GM23248 (cell line): ENCODE data around the gene SLX4IP. TPM values are rescaled to one million over a fixed set of nuclear protein-coding genes. Genes with fewer than 3 reads are reported as not detected.

ENCODE experiments used
- DNase-seq: peaks from one replicate; pipeline ENCODE4 v3.0.0-alpha.2; 2015
- H2AFZ ChIP-seq: fragments of 200-600 bp; sonication (generic); 2 replicates; pipeline ENCODE4 v1.6.1; 2016; ENCODE audit warnings: antibody characterized with exemption
- H3F3A ChIP-seq: fragments of 200-600 bp; sonication (generic); 2 replicates; pipeline ENCODE4 v1.6.1; 2016; ENCODE audit warnings: mild to moderate bottlenecking, antibody characterized with exemption, mixed run types; ENCODE audit not compliant: insufficient read depth
- H3K27ac ChIP-seq: fragments of 200-600 bp; sonication (generic); 2 replicates; pipeline ENCODE4 v1.5.1; 2016; ENCODE audit warnings: mild to moderate bottlenecking
- H3K27me3 ChIP-seq: fragments of 200-600 bp; sonication (generic); replicated peaks from 2 replicates; pipeline ENCODE4 v1.6.1; 2016; ENCODE audit warnings: mild to moderate bottlenecking; ENCODE audit not compliant: insufficient read depth
- H3K36me3 ChIP-seq: fragments of 200-600 bp; sonication (generic); 2 replicates; pipeline ENCODE4 v1.6.1; 2016; ENCODE audit warnings: low read depth, mild to moderate bottlenecking
- H3K4me1 ChIP-seq: fragments of 200-600 bp; sonication (generic); 2 replicates; pipeline ENCODE4 v1.6.1; 2016; ENCODE audit warnings: mild to moderate bottlenecking; ENCODE audit not compliant: insufficient read depth
- H3K4me2 ChIP-seq: fragments of 200-600 bp; sonication (generic); one replicate; pipeline ENCODE4 v1.6.1; 2016; ENCODE audit warnings: mild to moderate bottlenecking; ENCODE audit not compliant: unreplicated experiment
- H3K4me3 ChIP-seq: fragments of 200-600 bp; sonication (generic); 2 replicates; pipeline ENCODE4 v1.5.1; 2016; ENCODE audit warnings: mild to moderate bottlenecking
- H3K79me2 ChIP-seq: fragments of 200-600 bp; sonication (generic); 2 replicates; pipeline ENCODE4 v1.6.1; 2016; ENCODE audit warnings: mild to moderate bottlenecking; ENCODE audit not compliant: insufficient read depth
- H3K9ac ChIP-seq: fragments of 200-600 bp; sonication (generic); 2 replicates; pipeline ENCODE4 v1.6.1; 2016; ENCODE audit warnings: mild to moderate bottlenecking
- H3K9me2 ChIP-seq: fragments of 200-600 bp; sonication (generic); 2 replicates; pipeline ENCODE4 v1.6.1; 2016; ENCODE audit warnings: mixed run types, mild to moderate bottlenecking, moderate library complexity; ENCODE audit not compliant: insufficient read depth
- H3K9me3 ChIP-seq: fragments of 200-600 bp; sonication (generic); one replicate; pipeline ENCODE4 v1.6.1; 2017; ENCODE audit warnings: low read depth
- H4K20me1 ChIP-seq: fragments of 200-600 bp; sonication (generic); 2 replicates; pipeline ENCODE4 v1.6.0; 2016; ENCODE audit not compliant: insufficient read depth
- EZH2 ChIP-seq: fragments of 200-600 bp; sonication (generic); IDR thresholded peaks from 2 replicates; pipeline ENCODE4 v1.6.1; 2018; ENCODE audit warnings: antibody characterized with exemption, mild to moderate bottlenecking; ENCODE audit not compliant: insufficient read depth, poor library complexity, severe bottlenecking
- EZH2phosphoT487 ChIP-seq: fragments of 200-600 bp; sonication (generic); IDR thresholded peaks from 2 replicates; pipeline ENCODE4 v1.6.1; 2018; ENCODE audit warnings: antibody characterized with exemption, moderate library complexity, mild to moderate bottlenecking, low read depth; ENCODE audit not compliant: insufficient read depth
- WGBS, 2 experiments: methylation state at CpG; one replicate each; pipeline ENCODE4 v1.1.6; 2015 to 2017; ENCODE audit warnings: low lambda C conversion rate in 2 of 2, low coverage in 1 of 2; ENCODE audit errors: missing lambda C conversion rate in 2 of 2; 5-methylcytosine and 5-hydroxymethylcytosine counted together
- in situ Hi-C: fragments of 300-500 bp; cut with MboI; formaldehyde crosslinking; loops from 2 replicates; pipeline ENCODE4 v1.15.0; 2020
- polyA plus RNA-seq: library from polyadenylated mRNA; unstranded; fragments of >200 nt; fragmentation: Nextera tagmentation; extraction: Ambion mirVana; gene quantifications from 2 replicates; pipeline ENCODE4 v1.2.1, GENCODE V29; 2016
- total RNA-seq: library from RNA; depleted of rRNA; stranded (reverse); fragments of >200 nt; shearing (Covaris generic); gene quantifications from 2 replicates; pipeline ENCODE4 v1.2.3, GENCODE V29; 2014

The SLX4IP gene
- total and polyA plus RNA-seq, 2 experiments from 2014 or later = 3.7 to 3.9 TPM

DNA sequence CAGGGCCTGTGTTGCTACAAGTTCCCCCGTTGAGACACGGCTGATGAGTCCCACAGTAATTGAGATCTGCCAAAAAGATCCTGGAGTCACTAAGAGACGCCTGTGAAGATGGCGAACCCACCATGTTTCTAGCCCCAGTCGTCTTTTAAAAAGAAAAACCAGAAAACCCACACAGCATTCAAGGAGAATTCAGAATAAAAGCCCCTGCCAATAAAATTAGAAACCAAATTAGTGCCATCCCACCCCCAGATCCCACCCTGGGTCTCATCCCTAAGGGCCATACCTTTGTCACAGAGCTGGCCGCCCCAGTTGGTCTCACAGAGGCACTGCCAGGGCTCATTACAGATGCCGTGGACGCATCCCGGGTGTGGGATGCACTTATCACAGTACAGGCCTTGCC lies 217.1 kb downstream of the SLX4IP start:
- no peak for DNase-seq
- H3K27ac ChIP-seq = no peak overlapping the region
- WGBS, 2 experiments = 97% methylated on average over 9 of the region's 9 CpGs
- H4K20me1 ChIP-seq = no peaks in the 10 kb centered on the region
- H3F3A ChIP-seq = no peaks in the 10 kb centered on the region
- no peaks in the 10 kb centered on the region for H3K27me3 ChIP-seq
- H3K36me3 ChIP-seq = no peaks in the 10 kb centered on the region
- H3K79me2 ChIP-seq = no peaks in the 10 kb centered on the region
- H3K4me3 ChIP-seq = no peak overlapping the region
- no peaks in the 10 kb centered on the region for H3K9me2 ChIP-seq
- no peak overlapping the region for H2AFZ ChIP-seq
- H3K9ac ChIP-seq = no peak overlapping the region
- H3K9me3 ChIP-seq = no peaks in the 10 kb centered on the region
- in situ Hi-C loops = loop anchor here (25.0 kb wide), 1 partner anchor 885 kb away; no protein-coding TSS in a partner anchor
- H3K4me1 ChIP-seq = peaks cover 13% of the 10 kb centered on the region
- no peak for TF ChIP-seq EZH2phosphoT487
- no peak for TF ChIP-seq EZH2
- H3K4me2 ChIP-seq = no peak overlapping the region

DNA sequence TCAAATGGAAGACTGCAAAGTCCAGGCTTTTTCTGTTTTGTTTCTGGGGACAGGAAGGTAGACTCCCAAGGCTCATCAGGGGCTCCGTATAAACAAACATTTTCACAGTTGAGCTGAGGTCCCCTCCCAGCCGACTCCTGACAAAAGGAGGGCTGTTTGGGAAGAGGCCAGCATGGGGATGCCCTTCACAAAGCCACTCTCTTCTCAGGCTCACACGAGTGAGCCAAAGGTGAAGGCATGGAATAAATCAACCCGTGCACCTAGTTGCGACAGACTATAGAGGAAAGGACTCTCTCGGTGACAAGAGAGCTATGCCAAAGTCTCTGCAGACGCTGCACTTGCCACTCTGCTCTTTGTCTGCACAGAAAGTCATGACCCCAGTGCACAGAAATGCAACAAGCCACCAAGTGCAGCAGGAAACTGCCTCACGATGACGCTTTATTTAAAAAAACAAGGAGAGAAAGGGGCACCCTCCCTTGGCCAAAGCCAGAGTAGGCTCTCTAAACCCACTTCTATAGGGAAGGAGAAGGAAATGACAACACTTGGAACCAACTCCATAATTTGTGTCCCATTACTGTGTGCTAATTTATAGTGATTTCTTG lies 217.7 kb downstream of the SLX4IP start:
- Histone ChIP-seq H3K27me3 (no peaks in the 10 kb centered on the region), H2AFZ (no peak overlapping the region), H3K79me2 (no peaks in the 10 kb centered on the region), H3K4me1 (peaks cover 13% of the 10 kb centered on the region), H3F3A (no peaks in the 10 kb centered on the region), H3K4me3 (no peak overlapping the region), H3K9ac (no peak overlapping the region), H4K20me1 (no peaks in the 10 kb centered on the region), H3K9me2 (no peaks in the 10 kb centered on the region), H3K27ac (no peak overlapping the region), H3K36me3 (no peaks in the 10 kb centered on the region), H3K4me2 (no peak overlapping the region), H3K9me3 (no peaks in the 10 kb centered on the region)
- WGBS, 2 experiments = 84 to 88% methylated on average over 9 of the region's 9 CpGs
- no peak for TF ChIP-seq EZH2phosphoT487
- no peak for TF ChIP-seq EZH2
- DNase-seq = no peak
- in situ Hi-C loops = loop anchor here (25.0 kb wide), 1 partner anchor 885 kb away; no protein-coding TSS in a partner anchor

DNA sequence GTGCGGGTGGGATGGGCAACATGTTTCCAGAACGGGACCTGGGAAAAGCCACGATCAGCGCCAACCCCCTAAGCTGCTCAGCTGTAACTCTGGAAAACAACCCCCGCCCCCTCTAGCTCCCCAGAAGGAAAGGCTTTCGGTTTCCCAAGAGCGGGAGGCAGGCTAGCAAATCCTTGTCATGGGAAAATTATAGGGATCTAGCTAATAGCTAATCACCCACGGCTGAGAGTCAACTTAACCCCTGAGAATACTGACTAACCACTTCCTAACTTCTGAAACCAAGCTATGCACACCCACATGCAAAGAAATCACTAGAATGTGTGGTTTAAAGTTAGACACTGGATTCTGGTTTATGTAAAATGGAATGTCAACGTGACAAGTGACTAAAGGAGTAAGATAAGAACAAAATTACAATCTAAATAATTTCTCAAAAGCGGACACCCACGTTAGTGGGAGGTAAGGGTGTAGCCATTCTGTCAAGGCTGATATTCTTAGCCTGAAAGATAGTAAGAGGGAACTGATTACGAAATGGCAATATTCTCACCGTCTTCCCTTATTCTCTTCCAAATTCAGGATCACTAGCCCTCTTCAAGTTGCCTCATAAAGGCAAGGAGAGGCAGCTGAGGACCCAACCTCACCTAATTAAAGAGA lies 218.6 kb downstream of the SLX4IP start:
- Histone ChIP-seq H3K4me3 (no peak overlapping the region), H3K4me2 (peak overlapping the region; percentile 26), H3K79me2 (no peaks in the 10 kb centered on the region), H3K27ac (peak overlapping the region; percentile 8; the same call in 1 of the 2 replicates), H3K27me3 (no peaks in the 10 kb centered on the region), H3K36me3 (no peaks in the 10 kb centered on the region), H3K9me3 (no peaks in the 10 kb centered on the region), H3K9me2 (no peaks in the 10 kb centered on the region), H2AFZ (no peak overlapping the region), H4K20me1 (no peaks in the 10 kb centered on the region), H3K9ac (no peak overlapping the region), H3K4me1 (peaks cover 13% of the 10 kb centered on the region), H3F3A (no peaks in the 10 kb centered on the region)
- 47% methylated on average over 10 to 13 of the region's 13 CpGs for WGBS, 2 experiments
- in situ Hi-C loops = loop anchor here (25.0 kb wide), 1 partner anchor 884 kb away; no protein-coding TSS in a partner anchor
- TF ChIP-seq EZH2 = no peak
- no peak for TF ChIP-seq EZH2phosphoT487
- peak; percentile 72 for DNase-seq

- Histone ChIP-seq H3K4me1 (peaks cover 9% of the 10 kb centered on the region), H3K27ac (peak overlapping the region; percentile 8; the same call in 1 of the 2 replicates), H3K9ac (no peak overlapping the region), H4K20me1 (no peaks in the 10 kb centered on the region), H3K4me3 (no peak overlapping the region), H3K9me2 (no peaks in the 10 kb centered on the region), H3F3A (no peaks in the 10 kb centered on the region), H3K27me3 (no peaks in the 10 kb centered on the region), H2AFZ (no peak overlapping the region), H3K4me2 (peak overlapping the region; percentile 26), H3K79me2 (no peaks in the 10 kb centered on the region), H3K36me3 (no peaks in the 10 kb centered on the region), H3K9me3 (no peaks in the 10 kb centered on the region)
- in situ Hi-C loops = loop anchor here (25.0 kb wide), 1 partner anchor 883 kb away; no protein-coding TSS in a partner anchor
- TF ChIP-seq EZH2phosphoT487 (no peak), EZH2 (no peak)
- peak; percentile 19 for DNase-seq
Measured at GRCh38 chr20:10654250-10654610, 219.1 kb downstream of the SLX4IP start.
